CD4-positive, alpha-beta T cell treated with Interleukin-12 subunit alpha and Interleukin-12 subunit beta, for 1 hour (primary cell): Measurements from ENCODE around the gene NECTIN3.

Experiments used
- DNase-seq: peaks from one replicate; pipeline ENCODE4 v3.0.0-alpha.2; 2020

Gene NECTIN3

DNA sequence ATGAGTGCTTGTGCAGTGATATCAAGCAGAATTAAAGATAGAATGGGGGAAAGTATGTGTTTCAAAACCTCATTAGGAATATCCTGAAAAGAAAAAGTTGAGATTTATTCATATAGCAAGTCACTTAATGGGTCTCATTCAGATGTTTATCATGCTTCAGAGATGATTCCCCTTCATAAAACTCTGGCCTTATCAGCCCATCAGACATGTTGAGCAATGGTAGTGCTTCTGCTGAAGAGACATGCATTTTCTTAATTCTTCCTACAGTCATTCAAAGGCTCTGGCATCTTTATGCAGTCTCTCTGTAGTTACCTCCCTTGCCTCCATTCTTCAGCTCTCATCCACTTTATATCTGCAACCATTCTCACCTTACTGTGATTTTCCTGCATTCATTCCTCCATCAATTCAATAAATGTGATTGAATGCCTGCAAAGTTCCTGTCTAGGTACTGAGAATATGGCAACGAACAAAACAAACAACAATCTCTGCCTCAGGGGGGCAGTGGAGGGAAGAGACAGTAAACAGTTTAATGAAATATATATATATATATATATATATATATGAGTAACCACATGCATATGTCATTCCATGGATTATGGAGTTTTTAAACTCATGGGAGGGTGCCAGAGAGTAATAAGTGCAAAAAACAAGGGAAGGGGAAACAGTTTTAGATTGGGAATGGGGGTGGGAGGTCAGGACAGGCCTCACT is 138.5 kb downstream of the NECTIN3 start:
- no peak for DNase-seq

DNA sequence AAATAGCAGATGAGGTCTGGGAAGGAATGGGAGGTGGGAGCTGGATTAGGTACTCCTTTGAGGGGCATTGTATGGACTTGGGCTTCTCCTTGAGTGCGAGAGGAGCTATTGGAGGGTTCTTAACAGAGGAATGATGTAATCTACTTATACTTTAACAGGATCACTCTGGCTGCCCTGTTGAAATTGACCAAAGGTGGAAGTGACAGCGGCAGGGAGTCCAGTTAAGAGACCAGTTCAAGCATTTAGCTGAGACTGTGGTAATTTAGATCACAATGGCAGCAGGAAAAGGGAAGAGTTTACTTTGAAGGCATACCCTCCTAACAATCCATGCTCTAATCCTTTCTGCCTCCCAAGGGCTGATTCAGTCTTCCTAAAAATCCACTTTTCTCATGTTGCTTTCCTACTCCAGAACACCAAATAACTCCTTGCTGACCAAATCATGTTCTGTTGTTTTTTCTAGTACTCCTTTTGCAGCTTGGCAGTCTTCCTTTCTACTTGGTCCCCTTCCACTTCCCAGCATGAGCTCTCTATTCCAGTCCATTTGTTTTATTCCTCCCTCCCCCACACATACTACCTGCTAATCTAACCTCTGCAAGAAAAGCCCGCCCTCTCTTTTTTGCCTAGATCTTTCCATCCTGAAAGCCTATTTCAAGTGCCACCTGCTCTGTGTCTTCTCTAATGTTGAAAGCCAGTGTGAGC is 139.4 kb downstream of the NECTIN3 start:
- no peak for DNase-seq

DNA sequence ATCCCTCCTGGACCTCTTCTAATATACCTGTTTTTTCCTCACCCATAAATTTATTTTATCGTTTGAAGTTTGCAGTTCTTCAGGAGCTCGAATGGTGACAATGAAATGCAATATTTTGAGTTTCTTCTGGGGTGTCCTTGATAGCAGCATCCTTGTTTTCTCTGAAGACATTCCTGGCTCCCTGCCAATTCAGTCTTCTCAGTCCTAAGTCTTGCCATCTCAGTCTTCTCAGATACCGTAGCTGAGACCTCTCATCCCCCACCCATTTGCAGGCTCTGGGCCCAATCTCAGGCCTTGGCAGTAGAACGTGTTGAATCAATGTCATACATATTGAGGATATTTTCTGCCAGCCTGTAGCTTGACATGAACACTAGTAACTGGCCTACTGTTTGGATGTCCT is 140.9 kb downstream of the NECTIN3 start:
- DNase-seq: no peak

DNA sequence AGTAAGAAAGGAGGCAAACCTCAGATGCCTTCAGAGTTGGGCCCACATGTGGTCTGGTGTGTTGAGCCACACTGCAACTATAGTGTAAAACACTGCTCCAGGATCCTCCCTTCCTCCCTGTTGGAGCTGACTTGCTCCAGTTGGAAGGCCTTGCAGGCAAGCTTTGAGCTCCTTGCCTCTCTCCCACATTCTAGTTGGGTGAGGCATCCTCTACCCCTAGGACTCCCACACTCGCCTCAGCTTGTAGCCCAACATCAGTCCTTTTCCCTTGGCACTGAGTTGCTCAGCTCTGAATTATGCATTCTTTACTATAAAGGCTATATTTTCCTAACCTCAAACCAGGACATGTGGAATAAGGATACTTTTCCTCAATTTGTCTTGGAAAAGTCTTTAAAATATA is 143.9 kb downstream of the NECTIN3 start:
- no peak for DNase-seq

DNA sequence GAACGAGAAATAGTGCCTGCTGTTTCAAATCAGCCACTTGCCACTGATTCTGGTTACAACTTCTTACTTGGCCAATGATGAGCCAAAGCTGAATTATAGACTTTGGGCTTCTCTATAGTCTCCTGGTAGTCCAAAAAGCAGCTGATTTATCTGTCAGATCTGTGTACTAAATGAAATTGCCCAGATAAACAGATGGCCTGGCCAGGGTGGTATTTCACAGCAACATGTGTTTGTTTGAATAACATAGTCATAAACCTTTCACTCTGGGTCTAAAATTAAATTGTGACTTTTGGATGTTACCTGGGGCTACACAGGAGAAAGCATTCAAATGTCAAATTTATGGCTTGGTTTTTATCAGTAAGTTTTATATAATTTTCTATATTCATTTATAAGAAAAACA is 147.0 kb downstream of the NECTIN3 start:
- no peak for DNase-seq

DNA sequence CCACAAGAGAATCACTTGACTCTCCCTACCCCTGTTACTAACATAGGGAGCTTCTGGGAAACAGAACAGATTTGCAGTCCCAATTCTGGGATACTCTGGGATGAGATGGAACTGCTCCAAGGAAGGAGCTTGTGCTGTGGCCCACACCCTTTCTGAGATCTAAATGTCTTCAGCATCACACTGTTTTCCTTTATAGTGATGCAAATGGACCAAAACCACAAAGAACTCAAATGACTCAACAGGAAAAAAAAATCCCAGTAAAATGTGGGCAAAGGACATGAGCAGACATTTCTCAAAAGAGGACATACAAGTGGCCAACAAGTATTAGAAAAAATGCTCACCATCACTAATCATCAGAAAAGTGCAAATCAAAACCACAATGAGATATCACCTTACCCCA is 155.6 kb downstream of the NECTIN3 start:
- DNase-seq: no peak

DNA sequence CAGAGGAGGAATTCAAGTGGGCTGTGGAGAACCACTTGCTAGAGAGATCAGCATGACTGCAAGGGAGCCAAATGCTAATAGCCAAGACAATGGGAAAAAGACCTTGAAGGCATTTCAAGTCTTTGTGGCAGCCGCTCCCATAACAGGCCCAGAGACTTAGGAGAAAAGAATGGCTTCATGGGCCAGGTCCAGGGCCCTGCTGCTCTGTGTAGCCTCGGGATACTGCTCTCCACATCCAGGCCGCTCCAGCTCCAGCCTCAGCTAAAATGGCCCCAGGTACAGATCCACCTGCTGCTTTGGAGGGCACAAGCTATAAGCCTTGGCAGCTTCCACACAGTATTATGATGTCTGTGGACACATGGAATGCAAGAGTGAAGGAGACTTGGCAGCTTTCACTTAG is 157.7 kb downstream of the NECTIN3 start:
- no peak for DNase-seq

DNA sequence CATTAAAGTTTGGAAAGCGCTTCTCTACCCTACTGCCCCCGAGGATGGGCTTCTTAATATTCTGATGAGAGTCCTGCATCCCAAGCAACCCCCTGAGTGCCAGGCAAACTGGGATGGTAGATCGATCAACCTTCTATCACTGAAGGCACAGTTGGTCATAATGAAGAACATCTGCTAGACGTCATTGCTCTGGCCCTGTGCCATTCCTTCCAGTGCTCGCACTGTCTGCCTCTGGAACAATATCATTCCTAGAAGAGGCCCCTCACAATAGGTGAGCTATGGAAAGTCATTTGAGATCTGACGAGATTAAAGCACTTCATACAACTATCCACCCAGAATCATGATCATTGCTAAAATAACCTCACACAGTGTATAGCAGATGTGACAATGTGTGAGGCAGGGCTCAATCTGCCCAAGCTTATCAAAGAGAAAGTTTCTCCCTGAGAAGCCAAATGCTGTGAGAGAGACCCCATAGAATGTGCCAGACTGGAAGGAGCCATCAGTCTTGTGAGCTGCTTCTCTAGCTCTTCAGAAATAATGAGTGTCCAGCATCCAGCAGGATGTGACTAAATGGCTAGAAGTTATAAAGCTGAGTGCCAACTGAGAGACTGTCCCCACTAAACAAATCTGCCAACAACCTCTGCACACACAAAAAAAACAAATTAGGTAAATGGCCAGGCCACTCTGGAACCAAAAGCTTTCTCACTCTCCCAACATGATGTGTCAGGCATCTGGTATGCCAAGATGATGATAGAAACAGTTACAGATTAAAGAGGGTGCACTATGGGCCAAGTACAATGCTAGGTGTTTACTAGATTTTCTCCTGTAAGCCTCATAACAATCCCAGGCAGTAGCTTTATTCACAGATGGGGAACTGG is 165.5 kb downstream of the NECTIN3 start:
- no peak for DNase-seq

DNA sequence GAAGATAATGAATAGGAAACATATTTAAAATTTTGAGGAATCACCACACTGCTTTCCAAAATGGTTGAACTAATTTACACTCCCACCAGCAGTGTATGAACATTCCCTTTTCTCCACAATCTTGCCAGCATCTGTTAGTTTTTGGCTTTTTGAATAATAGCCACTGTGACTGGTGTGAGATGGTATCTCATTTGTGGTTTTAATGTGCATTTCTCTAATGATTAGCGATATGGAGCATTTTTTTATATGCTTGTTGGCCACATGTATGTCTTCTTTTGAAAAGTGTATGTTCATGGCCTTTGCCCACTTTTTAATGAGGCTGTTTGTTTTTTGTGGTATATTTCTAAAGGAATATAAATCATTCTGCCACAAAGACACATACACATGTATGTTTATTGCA is 166.3 kb downstream of the NECTIN3 start:
- no peak for DNase-seq

DNA sequence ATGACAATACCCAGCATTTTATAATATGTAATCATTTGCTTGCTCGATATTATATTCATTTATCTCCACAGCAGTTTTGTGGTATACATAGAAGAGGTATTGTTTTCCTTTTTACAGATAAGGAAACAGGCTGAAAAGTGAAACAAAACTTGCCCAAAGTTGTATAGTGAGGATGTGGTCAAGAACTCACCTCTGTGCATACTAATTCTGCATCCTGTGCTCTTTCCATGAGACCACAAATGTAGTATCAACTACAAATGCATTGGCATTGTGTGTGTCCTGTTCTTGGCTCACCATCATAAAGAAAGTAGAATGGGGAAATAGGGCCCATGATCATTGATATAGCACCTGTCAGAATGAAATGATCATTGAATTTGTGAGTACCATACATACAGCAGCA is 167.3 kb downstream of the NECTIN3 start:
- peak; percentile 53 for DNase-seq

DNA sequence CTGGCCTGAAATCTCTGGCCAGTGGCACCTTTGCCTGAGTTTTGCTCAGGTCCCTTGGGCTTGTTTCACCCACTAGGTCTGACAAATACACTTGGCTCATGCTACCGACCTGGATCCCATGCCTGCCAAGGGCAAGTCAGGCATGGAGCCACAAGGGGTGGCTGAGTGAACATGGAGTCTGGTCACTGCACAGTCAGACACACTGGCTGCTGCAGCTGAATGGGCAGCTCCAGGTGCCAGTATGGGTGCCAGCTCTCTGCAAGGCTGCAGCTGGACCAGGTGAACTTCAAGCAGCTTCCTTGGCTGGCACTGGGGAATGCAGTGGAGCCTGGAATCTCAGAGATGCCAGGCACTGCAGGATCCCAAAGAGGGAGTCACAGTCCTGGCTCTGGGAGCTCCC is 170.3 kb downstream of the NECTIN3 start:
- no peak for DNase-seq
